ENCODE measurements around the gene LRSAM1.

The LRSAM1 gene

DNA sequence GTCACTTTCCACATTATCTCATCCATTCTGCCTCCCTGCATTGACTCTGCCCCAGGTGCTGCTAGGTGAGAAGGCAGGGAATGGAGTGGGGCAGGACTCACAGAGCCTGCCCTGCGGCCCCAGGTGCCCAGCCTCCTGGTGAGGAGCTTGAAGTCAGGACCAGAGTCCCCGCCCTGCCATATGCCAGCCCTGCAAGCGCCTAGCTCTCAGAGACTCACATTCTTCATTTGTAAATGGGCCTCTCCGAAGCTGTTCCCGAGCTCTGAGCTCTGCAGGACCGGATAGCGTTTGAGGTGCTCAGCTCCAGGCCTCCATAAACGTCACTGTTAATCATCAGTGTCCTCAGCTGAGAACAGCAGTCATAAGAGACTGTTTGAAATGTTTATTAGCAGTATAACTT lies 85.7 kb downstream of the LRSAM1 start:
- no peak for DNase-seq

DNA sequence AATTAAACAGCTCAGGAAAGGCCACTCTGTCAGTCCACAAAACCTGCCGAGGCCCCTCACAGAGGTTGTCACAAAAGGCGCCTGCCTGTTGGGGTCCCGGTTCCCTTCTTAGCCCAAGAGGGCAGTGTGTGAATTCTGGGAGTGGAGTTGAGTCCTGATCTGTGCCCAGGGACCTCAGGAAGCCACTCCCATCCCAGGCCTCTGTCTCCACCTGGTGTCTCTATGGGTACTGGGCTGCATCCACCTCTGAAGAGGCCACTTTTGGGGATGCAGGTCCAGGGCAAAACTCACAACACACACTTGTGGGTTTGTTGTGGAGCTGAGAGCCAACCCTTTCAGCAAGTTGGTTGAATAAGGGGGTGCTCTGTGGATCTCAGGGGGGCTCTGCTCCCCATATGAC lies 86.5 kb downstream of the LRSAM1 start:
- DNase-seq, result no peak

DNA sequence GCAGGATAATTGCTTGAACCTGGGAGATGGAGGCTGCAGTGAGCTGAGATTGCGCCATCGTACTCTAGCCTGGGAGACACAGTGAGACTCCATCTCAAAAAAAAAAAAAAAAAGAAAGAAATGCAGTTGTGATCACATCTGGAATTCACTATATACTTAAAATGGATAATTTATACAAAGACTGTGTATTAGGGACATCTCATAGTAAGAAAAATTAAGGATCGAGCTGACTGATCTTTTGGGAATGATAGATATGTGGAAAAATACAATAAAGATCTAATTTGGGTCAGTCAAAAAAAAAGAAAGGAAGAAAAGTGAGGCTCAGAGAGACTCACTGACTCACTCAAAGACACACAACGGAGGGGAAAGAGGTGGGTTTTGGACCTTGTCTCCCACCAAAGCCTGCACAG lies 87.5 kb downstream of the LRSAM1 start:
- DNase-seq, result no peak

DNA sequence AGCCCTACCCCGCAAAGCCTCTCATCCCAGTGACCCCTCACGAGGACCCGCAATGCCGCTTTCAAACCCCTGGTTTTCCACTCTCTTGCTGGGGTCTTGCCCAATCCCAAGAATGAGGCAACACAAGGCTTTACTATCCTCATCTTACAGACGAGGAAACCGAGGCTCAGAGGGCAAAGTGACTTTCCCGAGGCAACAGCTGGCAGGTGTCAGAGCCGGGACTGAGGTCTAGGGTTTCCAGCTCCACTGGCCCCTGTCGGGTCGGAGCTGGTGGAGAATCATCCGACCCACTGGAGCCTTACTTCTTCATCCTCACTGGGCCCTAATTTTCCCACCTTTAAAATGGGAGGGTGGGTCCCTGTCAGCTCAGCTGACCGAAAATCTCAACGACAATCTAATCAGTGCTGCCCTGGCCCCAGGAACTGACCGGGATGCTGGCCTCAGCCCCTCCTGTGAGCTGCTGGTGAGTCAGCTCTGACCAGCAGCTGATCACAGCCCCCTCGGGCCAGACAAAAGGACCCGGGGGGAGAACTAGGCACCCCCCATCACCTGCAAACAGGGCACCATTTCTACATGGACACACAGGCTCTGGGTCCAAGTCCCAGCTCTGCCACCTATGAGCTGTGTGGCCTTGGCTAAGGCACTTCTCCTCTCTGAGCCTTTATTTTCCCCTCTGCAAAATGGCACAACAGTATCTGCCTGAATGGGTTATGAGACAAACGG lies 88.1 kb downstream of the LRSAM1 start:
- no peak for DNase-seq

DNA sequence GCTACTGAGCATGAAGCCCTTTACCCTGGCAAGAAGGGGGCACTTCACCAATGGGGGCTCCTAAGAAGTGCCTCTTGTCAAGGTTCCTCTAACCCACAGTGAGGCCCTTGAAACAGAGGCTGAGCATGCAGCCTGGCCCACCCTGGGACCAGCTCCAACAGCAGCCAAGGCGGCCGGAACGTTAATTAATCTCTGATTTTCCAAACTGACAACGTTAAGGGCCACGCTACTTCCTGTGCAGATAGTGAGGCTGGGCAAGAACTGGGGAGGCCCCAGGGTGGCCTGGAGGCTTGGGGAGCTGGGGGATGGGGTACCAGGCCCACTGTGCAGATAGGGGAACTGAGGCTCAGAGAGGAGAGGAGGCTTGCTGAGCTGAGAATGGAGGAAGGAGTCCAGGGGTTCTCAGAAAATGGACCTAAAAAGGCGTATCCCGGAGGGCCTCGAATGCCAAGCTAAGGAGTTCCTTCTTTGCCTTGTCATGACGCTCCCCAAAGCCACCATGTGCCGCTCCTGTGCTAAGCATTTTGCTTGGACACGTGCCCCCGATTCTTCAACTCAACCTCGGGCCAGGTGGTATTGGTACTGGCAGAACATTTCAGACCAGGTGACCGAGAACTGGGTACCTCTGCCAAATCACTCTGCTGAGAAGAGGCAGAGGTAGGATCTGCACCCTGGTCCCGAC lies 88.8 kb downstream of the LRSAM1 start:
- DNase-seq, result no peak

DNA sequence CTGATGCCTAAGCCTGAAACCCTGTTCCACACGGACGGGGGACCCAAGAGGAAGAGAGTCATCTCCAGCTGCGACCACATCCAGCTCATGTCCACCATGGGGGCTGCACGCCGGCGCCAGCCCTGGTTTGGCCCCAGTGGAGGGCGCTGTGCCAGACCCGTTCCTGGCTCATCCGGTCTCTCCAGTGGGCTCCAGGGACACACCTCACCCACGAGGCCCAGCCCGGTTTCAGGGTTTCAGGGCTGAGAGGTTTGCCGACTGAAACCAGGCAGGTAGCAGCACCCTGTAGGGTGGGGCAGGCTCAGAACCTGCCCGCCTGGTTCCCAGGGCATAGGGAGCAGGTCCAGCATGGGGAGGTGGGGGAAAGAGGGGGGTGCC lies 89.3 kb downstream of the LRSAM1 start:
- no peak for DNase-seq

DNA sequence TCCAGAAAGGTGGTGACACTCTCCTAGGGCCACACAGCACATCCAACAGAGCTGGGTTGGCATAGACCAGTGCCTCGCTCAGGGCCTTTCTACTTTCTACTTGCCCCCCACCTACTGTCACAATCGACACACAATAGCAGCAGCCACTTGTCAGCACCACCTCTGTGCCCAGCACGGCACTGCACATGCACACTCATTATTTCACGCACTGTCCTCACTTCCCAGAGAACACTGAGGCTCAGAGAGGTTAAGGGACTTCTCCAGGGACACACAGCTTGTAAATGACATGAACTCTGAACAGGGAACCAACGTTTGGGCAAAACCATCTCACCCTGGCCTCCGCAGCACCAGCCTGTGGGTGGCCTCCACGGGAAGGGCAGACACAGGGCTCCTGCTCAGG lies 89.9 kb downstream of the LRSAM1 start:
- DNase-seq, result no peak

DNA sequence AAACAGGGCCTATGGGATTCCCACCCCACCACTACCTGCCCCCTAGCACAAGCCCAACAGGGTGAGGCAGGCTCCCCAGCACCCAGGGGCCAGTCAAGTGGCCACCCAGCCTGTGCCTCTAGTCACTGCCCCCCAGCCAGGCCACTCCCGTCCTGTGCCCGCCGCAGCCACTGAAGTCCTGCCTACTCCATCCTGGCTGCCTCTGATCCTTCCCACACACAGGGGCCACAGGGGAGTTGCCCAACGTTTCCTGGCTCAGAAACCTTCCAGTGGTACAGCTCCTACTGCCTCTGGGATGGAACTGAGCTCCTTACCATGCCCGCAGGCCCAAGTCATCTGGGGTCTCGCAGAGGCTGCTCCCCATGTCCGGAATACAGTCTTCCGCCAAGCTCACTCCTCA lies 90.6 kb downstream of the LRSAM1 start:
- no peak for DNase-seq

DNA sequence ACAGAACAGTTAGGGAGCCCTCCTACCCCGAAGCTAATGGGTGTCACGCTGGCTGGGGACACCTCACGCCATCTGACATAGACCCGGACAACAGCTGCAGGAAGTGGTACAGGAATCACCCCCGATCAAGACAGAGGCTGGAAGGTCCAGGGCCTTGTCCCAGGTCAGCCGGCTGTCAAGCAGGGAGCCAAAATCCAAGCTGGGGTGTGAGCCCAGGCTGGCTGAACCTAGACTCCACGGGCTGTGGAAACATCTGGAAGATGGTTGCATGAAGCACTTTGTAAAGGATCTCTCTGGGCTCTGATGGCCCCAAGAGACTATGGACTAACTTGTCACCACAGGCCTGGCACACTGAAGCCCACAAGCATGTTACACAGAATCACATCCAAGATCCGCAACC lies 91.9 kb downstream of the LRSAM1 start:
- DNase-seq, result no peak

DNA sequence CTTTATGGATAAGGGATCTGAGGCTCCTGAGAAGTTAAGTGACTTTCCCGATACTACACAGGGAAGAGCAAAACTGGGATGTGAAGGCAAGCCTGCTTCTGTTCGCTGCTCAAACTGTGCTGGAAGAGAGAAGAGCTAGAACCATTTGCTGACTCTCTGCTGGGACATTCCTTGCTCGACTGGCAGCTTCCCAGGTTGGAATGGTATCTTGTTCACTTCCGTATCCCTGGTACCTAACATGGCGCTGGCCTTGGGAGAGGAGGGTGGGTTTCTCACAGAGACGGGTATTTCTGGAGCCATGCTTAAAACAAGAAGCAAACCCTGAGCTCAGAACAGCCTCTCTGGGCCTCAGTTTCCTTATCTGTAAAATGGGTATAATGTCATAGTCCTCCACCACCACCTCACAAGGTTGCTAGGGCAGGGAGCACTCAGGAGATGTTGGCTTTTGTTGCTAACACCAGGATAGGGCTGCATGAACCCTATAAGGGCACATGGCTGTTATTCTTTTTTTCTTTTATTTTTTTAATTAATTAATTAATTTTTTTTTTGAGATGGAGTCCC lies 92.7 kb downstream of the LRSAM1 start:
- no peak for DNase-seq

DNA sequence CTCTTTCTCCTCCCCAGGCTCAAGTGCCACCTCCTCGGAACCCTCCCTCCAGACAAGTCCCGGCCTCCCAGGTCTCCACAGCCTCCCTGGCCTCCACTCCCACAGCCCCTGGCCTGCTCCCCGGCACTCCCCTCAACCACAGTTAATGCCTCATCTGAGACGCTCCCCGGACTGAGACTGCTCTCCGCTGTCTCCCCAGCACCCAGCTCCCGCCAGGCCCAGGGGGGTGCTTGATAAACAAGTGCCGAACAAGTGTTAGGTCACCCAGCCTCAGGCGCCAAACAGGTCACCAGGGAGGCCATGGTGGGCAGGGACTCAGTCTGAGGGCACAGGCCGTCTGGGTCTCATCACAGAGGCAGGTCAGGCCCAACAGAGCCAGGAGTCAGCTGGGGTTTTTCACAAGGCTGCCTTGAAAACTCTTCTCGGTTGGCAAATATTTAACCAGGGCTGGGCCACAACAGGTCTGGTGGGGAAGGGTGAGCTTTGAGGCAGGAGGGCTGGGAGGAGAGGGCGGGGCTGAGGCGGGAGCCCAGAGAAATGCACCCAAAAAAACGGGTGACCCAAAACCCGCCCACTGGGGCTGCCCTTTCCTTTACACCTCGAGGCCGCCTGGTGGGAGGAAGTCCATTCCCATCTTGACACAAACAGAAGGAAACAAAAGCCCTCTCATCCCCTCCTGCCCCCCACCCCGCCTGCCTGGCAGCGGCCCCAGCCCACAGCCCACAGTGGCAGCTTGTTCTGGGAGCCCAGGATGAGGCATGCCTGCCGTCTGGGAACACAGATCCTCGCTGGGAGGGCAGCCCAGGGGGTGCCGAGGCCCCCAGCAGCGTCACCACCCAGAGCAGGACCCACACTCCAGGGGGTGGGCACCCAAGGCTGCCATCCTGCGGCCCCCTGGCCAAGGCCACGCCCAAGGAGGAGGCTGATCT lies 94.2 kb downstream of the LRSAM1 start:
- no peak for DNase-seq

DNA sequence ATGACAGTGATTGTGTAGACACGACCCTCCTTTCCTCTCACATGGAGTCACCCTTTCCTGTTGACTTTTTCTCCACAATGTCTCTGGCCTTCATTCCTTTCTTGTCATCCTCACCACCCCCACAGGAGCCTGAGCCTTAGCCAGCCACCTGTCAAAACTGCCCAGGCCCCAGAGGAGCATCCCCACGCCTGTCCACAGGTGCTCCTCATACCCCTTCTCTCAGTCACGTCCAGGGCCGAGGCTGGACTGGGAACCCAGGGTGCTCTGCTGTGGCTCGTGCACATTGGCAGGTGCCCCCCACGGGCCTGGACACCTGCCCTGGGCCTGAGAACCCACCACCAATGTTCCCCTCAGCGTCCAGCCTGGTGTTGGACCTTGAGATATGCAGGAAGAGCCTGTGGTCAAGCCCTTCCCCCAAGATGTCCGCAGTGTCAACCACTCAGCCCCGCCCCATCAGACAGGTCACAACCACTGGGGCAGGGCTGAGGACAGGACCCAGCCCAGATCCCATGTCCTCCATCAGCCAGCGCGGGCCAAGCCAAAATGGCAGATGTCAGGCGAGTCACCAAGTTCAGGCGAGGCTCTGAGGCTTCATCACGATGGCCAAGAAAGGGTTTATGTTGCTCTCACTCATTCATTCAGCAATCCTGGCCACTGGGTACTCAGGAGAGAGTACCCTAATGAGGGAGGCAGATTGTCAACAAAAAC lies 95.0 kb downstream of the LRSAM1 start:
- DNase-seq, result no peak

DNA sequence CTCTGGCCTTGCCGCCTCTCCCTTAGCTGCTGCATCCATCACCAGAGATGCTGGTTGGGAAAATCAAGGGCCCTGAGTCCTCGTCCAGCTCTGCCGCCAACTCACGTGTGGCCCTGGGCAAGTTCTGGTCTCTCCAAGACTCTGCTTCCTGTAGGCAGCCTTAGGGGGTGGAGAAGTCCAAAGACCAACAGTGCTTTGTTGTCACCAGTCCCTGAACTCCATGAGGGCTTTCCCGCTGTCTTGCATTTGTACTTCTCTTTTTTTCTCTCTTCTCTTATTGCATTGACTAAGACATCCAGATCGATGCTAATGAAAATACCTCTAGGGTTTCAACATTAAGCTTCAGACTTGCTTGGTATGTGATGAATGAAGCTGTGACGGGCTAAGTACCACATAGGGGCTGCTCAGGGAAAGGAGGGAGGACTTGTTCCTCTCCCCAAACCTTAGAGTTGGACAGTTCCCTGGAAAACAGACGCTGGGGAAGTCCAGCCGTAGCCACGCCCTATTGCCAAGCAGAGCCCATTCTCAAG lies 97.1 kb downstream of the LRSAM1 start:
- DNase-seq, result no peak

DNA sequence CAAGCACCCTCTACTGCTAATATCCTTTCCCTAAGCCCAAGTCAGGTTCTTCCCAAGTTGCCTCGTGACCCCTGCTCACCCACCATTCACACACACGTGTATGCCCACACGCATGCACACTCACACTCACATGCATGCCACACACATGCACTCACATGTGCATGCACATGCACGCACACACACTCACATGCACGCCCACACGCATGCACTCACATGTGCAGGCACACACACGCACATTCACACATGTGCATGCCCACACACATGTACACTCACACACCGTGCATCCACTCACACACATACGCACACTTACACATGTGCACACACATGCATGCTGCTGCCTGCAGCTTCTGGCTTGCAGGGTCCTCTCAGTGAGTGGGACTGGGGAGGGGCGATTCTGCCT lies 97.9 kb downstream of the LRSAM1 start:
- no peak for DNase-seq

DNA sequence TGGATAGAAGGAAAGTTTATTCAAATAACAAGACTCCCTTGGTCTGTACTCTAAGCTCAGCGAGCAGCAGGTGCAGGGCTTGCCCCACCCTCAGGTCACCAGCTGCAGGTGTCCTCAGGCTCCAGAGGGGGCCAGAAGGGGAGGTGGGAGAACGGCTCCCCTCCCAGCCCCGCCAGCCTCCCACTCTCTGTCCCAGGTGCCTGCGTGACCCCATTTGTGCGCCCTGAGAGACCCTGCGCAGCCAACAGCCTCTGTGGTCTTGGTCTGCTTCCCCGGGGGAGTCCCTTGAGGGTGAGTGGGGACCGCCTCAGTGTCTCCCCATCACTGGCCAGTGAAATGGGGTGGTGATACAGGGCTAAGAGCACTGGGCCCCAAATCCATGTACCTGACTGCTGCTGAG lies 98.4 kb downstream of the LRSAM1 start:
- no peak for DNase-seq

DNA sequence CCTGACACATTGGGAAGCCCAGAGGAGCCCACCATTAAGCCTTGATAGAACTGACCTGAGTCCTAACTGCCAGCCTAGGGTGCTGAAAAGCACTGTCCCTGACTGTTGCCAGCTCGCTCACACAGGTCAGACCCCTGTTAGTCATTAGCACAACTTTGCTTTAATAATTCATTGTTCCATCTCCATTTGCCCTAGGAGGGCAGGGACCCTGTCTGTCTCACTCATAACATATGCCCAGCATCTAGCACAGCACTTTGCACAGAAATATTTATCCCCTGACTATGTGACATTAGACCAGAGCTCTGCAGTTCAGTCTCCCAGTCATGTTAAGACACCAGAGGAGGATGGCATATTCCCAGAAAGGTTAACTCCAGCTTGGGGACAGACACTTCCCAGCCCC lies 99.0 kb downstream of the LRSAM1 start:
- no peak for DNase-seq

DNA sequence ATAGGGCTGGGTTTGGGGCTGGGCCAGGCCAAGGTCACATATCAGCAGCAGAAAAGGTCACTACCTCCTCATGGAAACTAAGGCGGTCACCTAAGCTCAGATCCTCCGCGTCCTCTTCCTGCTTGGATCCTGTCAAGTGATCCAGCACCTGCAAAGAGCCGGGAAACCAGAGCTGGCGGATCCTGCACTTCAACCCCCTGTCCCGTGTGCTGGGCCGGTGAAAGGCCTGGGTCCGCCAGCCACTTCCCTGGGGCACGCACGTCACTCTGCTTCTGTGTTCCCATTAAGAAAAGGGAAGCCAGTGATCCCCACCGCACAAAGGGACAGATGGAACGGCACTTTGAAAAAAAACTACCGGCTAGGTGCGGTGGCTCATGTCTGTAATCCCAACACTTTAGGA lies 99.4 kb downstream of the LRSAM1 start:
- no peak for DNase-seq
